HG02610 (cell line): ENCODE measurements around the gene SIRT3.
"Not testable (repeated sequence)": the region's sequence is repeated elsewhere in the genome, so short reads cannot be mapped to it uniquely, and the experiment has no call there.

Source experiments
- ATAC-seq: cut with Tn5 transposase; IDR thresholded peaks from one replicate; pipeline ENCODE4 v1.9.1; 2021; ENCODE audit warnings: mild to moderate bottlenecking, moderate library complexity; ENCODE audit not compliant: unreplicated experiment

SIRT3 gene

DNA sequence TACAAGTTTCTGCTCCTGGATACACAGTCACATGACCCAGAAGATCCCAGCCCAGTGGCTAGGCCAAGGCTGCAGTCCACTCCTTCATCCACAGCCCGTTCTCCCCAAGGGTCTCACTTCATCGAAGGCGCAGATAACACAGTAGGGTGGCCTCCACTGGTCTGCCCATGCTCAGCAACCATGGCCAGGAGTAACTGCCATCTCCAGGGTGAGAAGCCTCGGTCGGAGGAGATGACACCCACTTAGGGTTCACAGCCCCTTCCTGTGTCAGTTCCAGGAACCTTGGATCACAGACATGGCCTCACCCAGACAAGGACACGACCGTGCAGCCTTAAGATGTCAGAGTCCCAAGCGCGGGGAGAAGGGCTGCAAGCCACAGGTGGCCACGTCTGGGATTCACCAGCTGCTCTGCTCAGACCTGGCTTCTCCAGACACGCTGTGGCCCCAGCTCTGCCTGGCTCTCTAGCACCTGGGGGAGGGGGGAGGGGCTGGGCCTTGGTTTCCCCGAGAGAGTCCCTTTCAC lies 31.5 kb downstream of the SIRT3 start:
- no peak for ATAC-seq

- no peak for ATAC-seq
Measured at GRCh38 chr11:203945-204586, 32.1 kb downstream of the SIRT3 start.

DNA sequence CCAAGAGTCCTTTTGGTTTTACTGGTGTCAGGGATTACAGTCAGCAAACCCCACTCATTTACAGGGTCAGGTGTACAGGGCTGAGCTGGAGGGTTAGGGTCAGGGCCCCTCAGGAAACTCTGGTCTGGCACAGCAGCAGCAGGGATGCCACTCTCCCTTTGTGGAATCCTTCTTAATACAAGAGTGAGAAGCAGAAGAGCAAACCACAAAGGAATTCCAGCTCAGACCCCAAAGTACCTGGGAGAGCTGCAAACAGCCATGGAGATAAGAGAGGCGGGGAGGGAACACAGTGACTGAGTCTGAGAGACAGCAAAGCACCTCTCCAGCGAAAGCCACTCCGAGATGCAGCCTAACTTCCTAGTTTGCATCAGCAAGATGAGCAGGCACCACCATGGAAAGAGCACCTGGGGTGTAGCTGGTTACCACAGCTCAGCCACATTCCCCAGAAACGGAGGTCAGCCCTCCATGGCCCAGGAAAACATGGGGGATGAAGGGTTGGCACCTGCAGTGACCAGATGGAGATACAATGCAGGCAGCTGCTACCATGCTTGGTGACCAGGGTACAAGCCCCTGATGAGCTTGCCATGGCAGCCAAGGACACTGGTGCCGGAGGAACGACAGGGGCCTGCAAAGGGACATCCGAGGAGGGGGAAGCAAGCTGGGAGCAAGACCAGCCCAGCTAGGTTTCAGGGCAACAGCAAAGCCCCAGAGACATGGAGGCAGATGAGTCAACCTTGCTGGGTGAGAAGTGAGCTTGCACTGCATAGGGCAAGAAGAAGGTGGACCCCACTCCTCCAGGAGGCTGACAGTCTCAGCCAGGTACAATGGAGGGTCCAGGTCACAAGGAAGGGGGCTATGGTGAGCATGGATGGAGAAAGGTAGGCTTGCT lies 32.8 kb downstream of the SIRT3 start:
- no peak for ATAC-seq

DNA sequence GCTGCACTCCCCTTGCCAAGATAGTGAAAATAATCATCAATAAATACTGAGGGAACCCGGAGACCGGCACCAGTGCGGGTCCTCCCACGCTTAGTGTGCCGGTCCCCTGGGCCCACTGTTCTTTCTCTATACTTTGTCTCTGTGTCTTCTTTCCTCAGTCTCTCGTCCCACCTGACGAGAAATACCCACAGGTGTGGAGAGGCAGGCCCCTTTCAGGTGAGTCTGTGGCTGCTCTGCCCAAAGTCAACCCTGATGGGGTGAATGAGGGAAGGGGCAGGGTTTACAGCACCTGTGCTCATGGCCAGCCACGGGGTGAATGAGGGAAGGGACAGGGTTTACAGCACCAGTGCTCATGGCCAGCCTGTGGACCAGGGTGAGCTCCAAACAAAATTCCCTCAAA lies 33.7 kb downstream of the SIRT3 start:
- ATAC-seq: no peak

GRCh38 chr11:201966-202365 lies 34.2 kb downstream of the SIRT3 start:
- no peak for ATAC-seq

- ATAC-seq: no peak
Measured at GRCh38 chr11:200224-201003, 35.7 kb downstream of the SIRT3 start.

GRCh38 chr11:199782-200181 lies 36.4 kb downstream of the SIRT3 start:
- ATAC-seq: no peak

- no peak for ATAC-seq
Measured at GRCh38 chr11:199004-199581, 37.0 kb downstream of the SIRT3 start.

DNA sequence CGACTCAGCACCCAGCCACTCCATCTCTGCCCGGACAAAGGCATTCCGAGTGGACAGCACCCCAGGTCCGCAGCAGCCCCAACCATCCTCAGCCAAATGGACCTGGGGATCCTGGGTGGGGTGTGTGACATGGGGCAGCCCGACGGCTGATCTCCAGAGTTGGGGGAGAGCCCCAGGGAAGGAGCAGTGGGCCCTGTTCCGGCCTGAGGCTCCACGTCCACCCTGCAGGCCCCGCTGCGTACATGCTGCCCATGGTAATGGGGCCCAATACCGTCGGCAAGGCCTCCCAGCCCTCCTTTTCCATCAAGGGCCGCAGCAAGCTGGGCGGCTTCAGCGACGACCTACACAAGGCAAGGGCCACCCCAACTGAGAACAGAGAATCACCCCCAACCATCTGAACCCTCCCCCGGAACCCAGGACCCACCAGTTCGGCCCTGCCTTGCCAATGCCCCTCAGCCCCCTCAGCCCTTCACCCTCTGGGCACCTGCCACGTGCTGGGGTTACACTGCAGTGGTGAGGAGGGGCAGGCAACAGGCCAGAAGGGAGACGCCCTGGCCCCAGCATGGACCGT lies 37.8 kb downstream of the SIRT3 start:
- no peak for ATAC-seq

DNA sequence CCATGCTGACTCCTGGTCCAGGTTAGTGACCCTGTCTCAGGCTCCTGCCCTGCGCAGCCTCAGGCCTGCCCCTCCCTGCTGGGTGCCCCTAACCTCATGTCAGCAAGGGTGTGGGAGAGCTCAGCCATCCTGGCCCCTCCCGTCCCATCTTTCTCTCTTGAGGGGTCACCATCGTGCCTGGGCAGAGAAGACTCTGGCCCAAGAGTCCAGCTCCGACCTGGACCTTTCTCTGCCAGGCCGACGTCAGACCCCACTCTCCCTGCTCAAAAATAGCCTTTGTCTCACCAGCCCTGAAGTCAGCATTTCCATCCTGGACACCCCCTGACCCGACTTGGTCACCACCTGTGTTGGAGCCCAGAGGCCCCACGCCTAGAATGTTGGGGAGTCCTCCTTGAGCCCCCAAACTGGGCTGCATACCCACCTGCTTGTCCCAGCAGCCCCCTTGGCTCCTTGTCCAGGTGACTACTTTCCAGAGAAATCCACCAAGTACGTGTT lies 38.4 kb downstream of the SIRT3 start:
- ATAC-seq: no peak

GRCh38 chr11:196786-197731 lies 39.1 kb downstream of the SIRT3 start:
- no peak for ATAC-seq

DNA sequence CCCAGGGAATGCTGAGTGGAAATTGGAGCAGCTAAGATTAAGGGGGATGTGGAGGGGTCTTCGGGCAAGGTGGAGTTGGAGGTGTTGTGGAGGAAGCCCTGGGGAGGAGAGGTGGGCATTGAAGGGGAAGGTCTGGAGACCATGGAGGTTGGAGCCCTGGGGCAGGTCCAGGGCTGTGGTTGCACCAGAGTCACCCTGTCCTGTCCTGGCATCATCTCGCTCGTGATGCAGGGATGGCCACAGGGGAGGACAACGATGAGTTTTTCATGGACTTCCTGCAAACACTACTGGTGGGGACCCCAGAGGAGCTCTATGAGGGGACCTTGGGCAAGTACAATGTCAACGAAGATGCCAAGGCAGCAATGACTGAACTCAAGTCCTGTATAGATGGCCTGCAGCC lies 42.7 kb downstream of the SIRT3 start:
- ATAC-seq: not testable (repeated sequence)

GRCh38 chr11:192674-193128 lies 43.4 kb downstream of the SIRT3 start, which contains the start of gene SCGB1C1:
Gene SCGB1C1 (plus strand): TSS chr11:193078. CDS start chr11:193100, 22 bp downstream.
- ATAC-seq: not testable (repeated sequence)

DNA sequence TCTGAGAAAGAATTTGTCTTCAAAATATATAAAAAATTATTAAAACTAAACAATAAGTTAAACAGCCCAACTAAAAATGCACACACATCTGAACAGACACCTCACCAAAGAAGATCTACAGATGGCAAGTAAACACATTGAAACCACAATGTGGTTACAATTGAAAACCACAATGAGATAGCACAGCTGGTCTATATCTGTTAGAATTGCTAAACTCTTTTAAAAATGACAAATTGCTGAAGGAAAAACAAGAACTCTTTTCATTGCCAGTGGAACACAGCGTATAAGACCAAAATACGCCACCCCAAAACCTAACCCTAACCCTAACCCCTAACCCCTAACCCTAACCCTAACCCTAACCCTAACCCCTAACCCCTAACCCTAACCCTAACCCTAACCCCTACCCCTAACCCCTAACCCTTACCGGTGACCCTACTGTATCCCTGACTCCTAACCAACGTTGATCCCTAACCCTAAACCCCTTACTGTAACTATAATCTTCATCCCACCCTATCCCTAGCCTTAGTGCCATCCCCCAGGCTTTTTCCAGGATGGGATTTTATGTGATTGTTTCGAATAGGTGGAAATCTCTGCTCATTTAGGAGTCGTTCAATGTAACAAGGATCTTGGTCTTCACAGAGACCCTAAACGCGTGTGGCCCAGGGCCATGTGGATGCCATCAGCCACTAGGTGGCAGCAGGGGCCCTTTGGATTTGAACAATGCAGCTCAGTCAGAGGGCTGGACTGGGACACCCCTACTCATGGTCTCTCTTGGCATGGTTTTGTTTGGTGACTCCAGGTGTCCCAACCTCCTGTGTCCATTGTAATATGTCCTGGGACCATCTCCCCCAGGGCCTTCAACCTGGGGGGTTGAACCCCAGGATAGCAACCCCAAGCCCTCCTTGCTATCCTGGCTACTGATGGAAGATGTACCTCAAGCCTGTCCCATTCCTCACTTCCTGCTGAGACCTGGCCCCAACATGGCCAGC lies 44.4 kb downstream of the SIRT3 start:
- not testable (repeated sequence) for ATAC-seq

GRCh38 chr11:190546-190945 lies 45.6 kb downstream of the SIRT3 start:
- ATAC-seq: not testable (repeated sequence)

GRCh38 chr11:189843-190311 lies 46.3 kb downstream of the SIRT3 start:
- peak; percentile 53 for ATAC-seq

- not testable (repeated sequence) for ATAC-seq
Measured at GRCh38 chr11:189200-189783, 46.9 kb downstream of the SIRT3 start.
